ENCODE data around the gene NUP62.

GRCh38 chr19:49879243-49879963 is 49.9 kb downstream of the NUP62 start:
- TF ChIP-seq TAF1 (IDR thresholded peaks at IDR 0.05; ENCODE audit: borderline replicate concordance, low read depth, low read length) (no peak), POLR2A (IDR thresholded peaks at IDR 0.05; ENCODE audit: low read depth, low read length) (no peak), POLR2AphosphoS5 (IDR thresholded peaks at IDR 0.05; ENCODE audit: low read depth, low read length) (no peak)
